HUES48 (cell line): ENCODE data around the gene HDAC4.

Experiments
- H3K27ac ChIP-seq: one replicate; pipeline ENCODE4 v1.7.0; 2013; ENCODE audit warnings: low read depth, low read length, inconsistent platforms
- H3K27me3 ChIP-seq: 2 replicates; pipeline ENCODE4 v1.6.1; 2013; ENCODE audit warnings: mild to moderate bottlenecking, low read length; ENCODE audit not compliant: control insufficient read depth, insufficient read depth
- H3K36me3 ChIP-seq: 2 replicates; pipeline ENCODE4 v1.6.1; 2013; ENCODE audit warnings: low read length; ENCODE audit not compliant: control insufficient read depth, insufficient read depth
- H3K4me1 ChIP-seq: 2 replicates; pipeline ENCODE4 v1.6.1; 2013; ENCODE audit warnings: mild to moderate bottlenecking, low read length; ENCODE audit not compliant: control insufficient read depth, insufficient read depth
- H3K4me3 ChIP-seq: 2 replicates; pipeline ENCODE4 v1.5.1; 2013; ENCODE audit warnings: mild to moderate bottlenecking, low read depth, low read length
- H3K9ac ChIP-seq: 2 replicates; pipeline ENCODE4 v1.6.1; 2013; ENCODE audit warnings: mild to moderate bottlenecking, low read depth, low read length, moderate library complexity
- H3K9me3 ChIP-seq: 2 replicates; pipeline ENCODE4 v1.6.1; 2013; ENCODE audit warnings: low read length; ENCODE audit not compliant: control insufficient read depth, insufficient read depth

HDAC4 gene

GRCh38 chr2:239122421-239123110, 278.3 kb downstream of the HDAC4 start:
- Histone ChIP-seq H3K9me3 (peaks cover 4% of the 10 kb centered on the region; the same call in 1 of the 2 replicates), H3K27me3 (no peaks in the 10 kb centered on the region), H3K27ac (no peak overlapping the region), H3K36me3 (peaks cover 30% of the 10 kb centered on the region), H3K4me3 (no peak overlapping the region), H3K9ac (no peak overlapping the region), H3K4me1 (no peaks in the 10 kb centered on the region)

GRCh38 chr2:239121600-239122012, 279.2 kb downstream of the HDAC4 start:
- Histone ChIP-seq H3K9ac (no peak overlapping the region), H3K27me3 (no peaks in the 10 kb centered on the region), H3K4me3 (no peak overlapping the region), H3K9me3 (peaks cover 4% of the 10 kb centered on the region; the same call in 1 of the 2 replicates), H3K36me3 (peaks cover 27% of the 10 kb centered on the region), H3K27ac (no peak overlapping the region), H3K4me1 (no peaks in the 10 kb centered on the region)

GRCh38 chr2:239120664-239121063, 280.2 kb downstream of the HDAC4 start:
- Histone ChIP-seq H3K27ac (no peak overlapping the region), H3K4me1 (no peaks in the 10 kb centered on the region), H3K27me3 (no peaks in the 10 kb centered on the region), H3K4me3 (no peak overlapping the region), H3K9ac (no peak overlapping the region), H3K36me3 (peaks cover 18% of the 10 kb centered on the region), H3K9me3 (peaks cover 4% of the 10 kb centered on the region; the same call in 1 of the 2 replicates)

DNA sequence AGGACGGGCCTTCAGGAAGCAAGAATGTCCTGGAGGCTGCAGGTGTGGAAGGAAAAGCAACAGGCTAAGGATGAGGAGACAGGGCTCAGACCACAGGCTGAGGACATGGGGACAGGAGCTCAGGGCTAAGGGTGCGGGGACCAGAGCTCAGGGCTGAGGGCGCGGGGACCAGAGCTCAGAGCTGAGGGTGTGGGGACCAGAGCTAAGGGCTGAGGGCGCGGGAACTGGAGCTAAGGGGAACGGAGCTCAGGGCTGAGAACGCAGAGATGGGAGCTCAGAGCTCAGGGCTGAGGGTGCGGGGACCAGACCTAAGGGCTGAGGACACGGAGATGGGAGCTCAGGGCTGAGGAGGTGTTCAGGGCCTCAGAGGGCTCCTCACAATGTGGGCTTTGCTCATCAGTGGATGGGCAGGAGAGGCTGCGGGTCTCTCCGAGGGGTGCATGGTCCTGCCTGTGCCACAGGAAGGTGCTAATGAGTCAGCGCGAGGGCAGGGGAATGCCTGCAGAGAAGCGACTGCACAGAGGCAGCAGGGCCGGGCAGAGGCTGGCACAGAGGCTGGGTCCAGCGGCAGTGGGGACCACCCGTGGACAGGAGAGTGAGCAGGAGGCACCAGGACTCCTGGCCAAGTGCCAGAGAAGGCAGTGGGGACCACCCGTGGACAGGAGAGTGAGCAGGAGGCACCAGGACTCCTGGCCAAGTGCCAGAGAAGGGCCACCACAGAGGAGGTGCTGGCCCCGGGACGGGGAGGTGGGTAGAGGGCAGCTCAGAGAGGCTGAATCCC, 281.3 kb downstream of the HDAC4 start:
- no peaks in the 10 kb centered on the region for H3K27me3 ChIP-seq
- H3K9ac ChIP-seq: no peak overlapping the region
- H3K9me3 ChIP-seq: 0 out of 2 replicates have a peak, but pooled peaks cover under 1% of the 10 kb centered on the region
- H3K36me3 ChIP-seq: peaks cover 7% of the 10 kb centered on the region
- no peak overlapping the region for H3K4me3 ChIP-seq
- no peak overlapping the region for H3K27ac ChIP-seq
- no peaks in the 10 kb centered on the region for H3K4me1 ChIP-seq

- Histone ChIP-seq H3K9me3 (no peaks in the 10 kb centered on the region), H3K9ac (no peak overlapping the region), H3K4me3 (no peak overlapping the region), H3K27me3 (no peaks in the 10 kb centered on the region), H3K27ac (no peak overlapping the region), H3K4me1 (no peaks in the 10 kb centered on the region), H3K36me3 (0 out of 2 replicates have a peak, but pooled peaks cover 5% of the 10 kb centered on the region)
These were observed 282.1 kb downstream of the HDAC4 start for GRCh38 chr2:239118675-239119211.

- H3K4me1 ChIP-seq: no peaks in the 10 kb centered on the region
- H3K36me3 ChIP-seq: 0 out of 2 replicates have a peak, but pooled peaks cover 6% of the 10 kb centered on the region
These were observed 282.6 kb downstream of the HDAC4 start for GRCh38 chr2:239118264-239118663.

DNA sequence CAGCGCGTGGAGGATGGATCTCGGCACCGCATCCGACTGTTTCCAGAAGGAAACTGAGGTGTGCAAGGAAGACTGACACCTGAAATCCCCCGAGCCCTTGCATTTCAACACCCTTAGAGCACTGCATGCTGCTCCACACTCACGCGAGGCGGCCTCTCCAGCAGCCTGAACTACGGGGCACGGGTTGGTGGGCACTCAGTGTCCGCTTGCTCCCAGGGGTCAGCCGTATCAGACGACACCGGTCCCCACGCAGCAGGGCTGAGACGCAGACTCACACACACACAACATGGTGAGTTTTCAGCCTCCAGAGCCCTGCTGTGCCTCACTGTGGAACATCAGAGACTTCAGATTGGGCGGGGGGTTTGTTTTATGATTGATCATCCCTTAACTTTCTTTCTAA, 283.0 kb downstream of the HDAC4 start:
- H3K36me3 ChIP-seq: 0 out of 2 replicates have a peak, but pooled peaks cover 6% of the 10 kb centered on the region

More at GRCh38 chr2:239118264-239118663, 282.6 kb downstream of the HDAC4 start:
- Histone ChIP-seq H3K4me3 (no peak overlapping the region), H3K9me3 (no peaks in the 10 kb centered on the region), H3K27ac (no peak overlapping the region), H3K27me3 (no peaks in the 10 kb centered on the region), H3K9ac (no peak overlapping the region)

DNA sequence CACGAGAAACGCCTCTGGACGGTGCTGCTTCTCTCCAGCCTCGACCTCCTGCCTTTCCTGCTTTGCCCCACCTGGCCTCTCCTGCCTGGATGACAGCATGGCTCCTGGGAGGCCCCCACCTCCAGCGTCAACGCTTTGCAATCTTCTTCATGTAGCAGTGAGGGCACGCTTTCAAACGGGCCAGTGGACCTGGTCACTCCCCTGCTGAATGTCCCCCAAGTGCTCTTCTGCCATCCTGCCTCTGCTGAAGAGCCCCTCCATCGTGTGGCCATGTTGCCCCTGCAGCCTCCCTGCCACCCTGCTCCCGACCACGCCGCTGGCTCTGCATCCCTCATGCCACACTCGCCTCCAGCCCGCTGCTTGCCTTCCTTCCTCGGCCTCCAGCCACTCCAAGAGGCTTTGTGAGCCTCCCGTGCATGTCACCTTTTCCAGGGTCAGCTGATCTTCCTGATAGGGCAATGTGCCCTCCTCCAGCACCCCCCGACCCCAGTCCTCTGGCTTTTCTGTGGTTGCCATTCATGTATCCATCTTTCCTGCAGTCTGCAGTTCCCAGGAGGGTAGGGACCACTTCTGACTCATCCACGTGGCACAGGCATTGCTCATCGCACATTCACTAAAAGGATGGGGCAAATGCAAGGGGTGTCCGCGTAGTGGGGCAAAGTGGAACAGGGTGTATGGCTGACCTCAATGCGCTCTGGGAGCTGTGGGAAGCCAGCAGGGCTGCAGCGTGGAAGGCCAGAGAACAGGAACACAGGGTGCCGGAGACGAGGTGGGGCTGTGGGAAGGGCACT, 284.2 kb downstream of the HDAC4 start:
- H3K4me1 ChIP-seq: no peaks in the 10 kb centered on the region

More for the DNA sequence above, 283.0 kb downstream of the HDAC4 start:
- Histone ChIP-seq H3K9me3 (no peaks in the 10 kb centered on the region), H3K4me1 (no peaks in the 10 kb centered on the region), H3K9ac (no peak overlapping the region), H3K27me3 (no peaks in the 10 kb centered on the region), H3K27ac (no peak overlapping the region), H3K4me3 (no peak overlapping the region)

GRCh38 chr2:239115616-239116015, 285.2 kb downstream of the HDAC4 start:
- Histone ChIP-seq H3K9me3 (no peaks in the 10 kb centered on the region), H3K27ac (no peak overlapping the region), H3K4me1 (no peaks in the 10 kb centered on the region), H3K4me3 (no peak overlapping the region), H3K27me3 (no peaks in the 10 kb centered on the region), H3K36me3 (0 out of 2 replicates have a peak, but pooled peaks cover 15% of the 10 kb centered on the region), H3K9ac (no peak overlapping the region)

More for the DNA sequence above, 284.2 kb downstream of the HDAC4 start:
- no peak overlapping the region for H3K9ac ChIP-seq
- no peaks in the 10 kb centered on the region for H3K9me3 ChIP-seq
- H3K27me3 ChIP-seq: no peaks in the 10 kb centered on the region
- H3K27ac ChIP-seq: no peak overlapping the region
- 0 out of 2 replicates have a peak, but pooled peaks cover 6% of the 10 kb centered on the region for H3K36me3 ChIP-seq
- H3K4me3 ChIP-seq: no peak overlapping the region

DNA sequence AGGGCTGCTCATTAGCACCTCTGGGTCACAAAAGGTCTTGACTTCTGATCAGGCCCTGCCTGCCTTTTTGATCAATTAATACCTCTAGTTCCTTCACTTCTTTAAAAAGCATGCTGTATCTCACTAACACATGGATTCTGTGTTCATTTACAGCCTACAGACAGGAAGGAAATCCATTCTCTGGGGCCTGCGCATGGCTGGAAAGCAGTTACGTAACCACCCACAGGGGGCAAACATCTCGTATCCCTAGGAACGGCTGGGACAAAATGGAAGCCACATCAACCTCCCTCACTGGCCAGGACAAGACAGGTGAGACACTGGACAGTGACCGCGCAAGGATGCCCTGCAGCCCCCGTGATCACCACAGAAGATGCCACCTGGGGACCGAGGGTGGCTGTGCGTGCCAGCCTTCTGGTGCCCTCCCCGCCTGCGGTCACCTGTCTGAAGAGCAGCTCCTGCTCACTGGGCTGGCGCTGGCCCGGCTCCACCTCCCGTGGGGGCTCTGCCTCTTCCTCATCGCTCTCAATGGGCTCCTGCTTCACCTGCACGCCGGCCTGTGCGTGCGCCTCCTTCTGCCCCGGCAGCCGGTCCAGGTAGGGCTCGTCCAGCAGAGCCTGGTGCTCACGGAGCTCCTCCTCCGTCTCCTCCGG, 286.1 kb downstream of the HDAC4 start:
- peaks cover 24% of the 10 kb centered on the region for H3K36me3 ChIP-seq

More for the DNA sequence above, 286.1 kb downstream of the HDAC4 start:
- Histone ChIP-seq H3K4me1 (no peaks in the 10 kb centered on the region), H3K9me3 (no peaks in the 10 kb centered on the region), H3K27ac (no peak overlapping the region), H3K27me3 (no peaks in the 10 kb centered on the region), H3K9ac (no peak overlapping the region), H3K4me3 (no peak overlapping the region)
